ENCODE data around the gene GRIP1.

DNA sequence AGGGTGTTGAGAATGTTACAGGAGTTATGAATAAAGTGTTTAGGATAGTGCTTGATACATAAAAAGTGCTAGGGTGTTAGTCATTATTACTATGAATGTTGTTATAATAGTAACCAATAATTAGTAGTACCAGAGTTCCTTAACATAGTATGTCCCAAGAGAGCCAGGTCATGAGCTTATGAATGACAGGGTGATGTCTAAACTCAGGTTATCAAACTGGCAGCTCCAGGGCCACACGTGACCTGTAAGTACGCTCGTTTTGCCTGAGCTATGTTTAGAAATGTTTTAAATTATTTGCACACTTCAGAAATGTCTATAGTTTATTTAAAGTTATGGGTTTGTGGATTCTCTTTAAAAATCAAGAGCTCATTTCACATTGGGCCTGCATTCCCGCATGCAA lies 14.1 kb upstream of the GRIP1 start:
- TF ChIP-seq POLR2A (IDR thresholded peaks at IDR 0.05; ENCODE audit: low read depth, low read length) (no peak), CHD1 (IDR thresholded peaks at IDR 0.05; ENCODE audit: low read depth, low read length) (no peak), RAD21 (IDR thresholded peaks at IDR 0.05; ENCODE audit: low read length) (no peak), MAFK (IDR thresholded peaks at IDR 0.05; ENCODE audit: low read depth, low read length) (no peak)
- TF ChIP-seq, protein P1, sequence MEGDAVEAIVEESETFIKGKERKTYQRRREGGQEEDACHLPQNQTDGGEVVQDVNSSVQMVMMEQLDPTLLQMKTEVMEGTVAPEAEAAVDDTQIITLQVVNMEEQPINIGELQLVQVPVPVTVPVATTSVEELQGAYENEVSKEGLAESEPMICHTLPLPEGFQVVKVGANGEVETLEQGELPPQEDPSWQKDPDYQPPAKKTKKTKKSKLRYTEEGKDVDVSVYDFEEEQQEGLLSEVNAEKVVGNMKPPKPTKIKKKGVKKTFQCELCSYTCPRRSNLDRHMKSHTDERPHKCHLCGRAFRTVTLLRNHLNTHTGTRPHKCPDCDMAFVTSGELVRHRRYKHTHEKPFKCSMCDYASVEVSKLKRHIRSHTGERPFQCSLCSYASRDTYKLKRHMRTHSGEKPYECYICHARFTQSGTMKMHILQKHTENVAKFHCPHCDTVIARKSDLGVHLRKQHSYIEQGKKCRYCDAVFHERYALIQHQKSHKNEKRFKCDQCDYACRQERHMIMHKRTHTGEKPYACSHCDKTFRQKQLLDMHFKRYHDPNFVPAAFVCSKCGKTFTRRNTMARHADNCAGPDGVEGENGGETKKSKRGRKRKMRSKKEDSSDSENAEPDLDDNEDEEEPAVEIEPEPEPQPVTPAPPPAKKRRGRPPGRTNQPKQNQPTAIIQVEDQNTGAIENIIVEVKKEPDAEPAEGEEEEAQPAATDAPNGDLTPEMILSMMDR (conservative IDR thresholded peaks at IDR 0.05; ENCODE audit: low read depth, low read length) = no peak
- TF ChIP-seq, protein P2, sequence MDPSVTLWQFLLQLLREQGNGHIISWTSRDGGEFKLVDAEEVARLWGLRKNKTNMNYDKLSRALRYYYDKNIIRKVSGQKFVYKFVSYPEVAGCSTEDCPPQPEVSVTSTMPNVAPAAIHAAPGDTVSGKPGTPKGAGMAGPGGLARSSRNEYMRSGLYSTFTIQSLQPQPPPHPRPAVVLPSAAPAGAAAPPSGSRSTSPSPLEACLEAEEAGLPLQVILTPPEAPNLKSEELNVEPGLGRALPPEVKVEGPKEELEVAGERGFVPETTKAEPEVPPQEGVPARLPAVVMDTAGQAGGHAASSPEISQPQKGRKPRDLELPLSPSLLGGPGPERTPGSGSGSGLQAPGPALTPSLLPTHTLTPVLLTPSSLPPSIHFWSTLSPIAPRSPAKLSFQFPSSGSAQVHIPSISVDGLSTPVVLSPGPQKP (IDR thresholded peaks at IDR 0.05; ENCODE audit: borderline replicate concordance, low read depth, low read length) = no peak
